OCI-LY7 (cell line): ENCODE data around the gene ZNF383. TPM values are rescaled to one million over a fixed set of nuclear protein-coding genes. Genes with fewer than 3 reads are reported as not detected.
A peak's percentile ranks its signal among the peaks of the same experiment; 100 is the strongest.

Experiments used
- BruUV-seq: library from RNA; stranded (reverse); fragments of 400-500 nt; replicated peaks from 2 replicates; lab custom pipeline; 2021; lab: Mats Ljungman, UMichigan
- CTCF ChIA-PET: fragments of 300-600 bp; sonication (Branson Sonifier 250); formaldehyde crosslinking; loops from one replicate; lab custom pipeline; 2022; ENCODE audit warnings: antibody characterized with exemption; ENCODE audit not compliant: unreplicated experiment; lab: Charles Lee
- POLR2A ChIA-PET: fragments of 300-600 bp; sonication (Branson Sonifier 250); formaldehyde crosslinking; loops from one replicate; lab custom pipeline; 2022; ENCODE audit warnings: antibody characterized with exemption; lab: Charles Lee
- DNase-seq: peaks from one replicate; pipeline ENCODE4 v3.0.0-alpha.2; 2015; ENCODE audit warnings: low spot score
- H2AFZ ChIP-seq: fragments of 200-600 bp; sonication (generic), shearing (Covaris generic); 2 replicates; pipeline ENCODE4 v1.6.1; 2014; ENCODE audit warnings: mild to moderate bottlenecking, antibody characterized with exemption, low read length, moderate library complexity
- H3K27ac ChIP-seq: fragments of 200-600 bp; sonication (generic); 2 replicates; pipeline ENCODE4 v1.5.1; 2014; ENCODE audit warnings: mixed run types, low read depth, mild to moderate bottlenecking, moderate library complexity, low read length, inconsistent platforms; ENCODE audit not compliant: poor library complexity, severe bottlenecking
- H3K36me3 ChIP-seq: fragments of 200-600 bp; sonication (generic); 2 replicates; pipeline ENCODE4 v1.6.1; 2014; ENCODE audit warnings: mild to moderate bottlenecking, antibody characterized with exemption, low read length, moderate library complexity, mixed read lengths; ENCODE audit not compliant: insufficient read depth
- H3K4me1 ChIP-seq: fragments of 200-600 bp; sonication (generic); 2 replicates; pipeline ENCODE4 v1.5.1; 2014; ENCODE audit warnings: mild to moderate bottlenecking, low read length; ENCODE audit not compliant: insufficient read depth, poor library complexity, severe bottlenecking
- H3K4me2 ChIP-seq: fragments of 200-600 bp; sonication (generic); 2 replicates; pipeline ENCODE4 v1.6.1; 2014; ENCODE audit warnings: mild to moderate bottlenecking, low read length
- H3K4me3 ChIP-seq: fragments of 200-600 bp; sonication (generic); 2 replicates; pipeline ENCODE4 v1.5.1; 2014; ENCODE audit warnings: mild to moderate bottlenecking, low read depth, low read length; ENCODE audit not compliant: poor library complexity, severe bottlenecking
- H3K79me2 ChIP-seq: fragments of 200-600 bp; sonication (generic); 2 replicates; pipeline ENCODE4 v1.6.1; 2016; ENCODE audit warnings: low read depth, mild to moderate bottlenecking, low read length, moderate library complexity, mixed read lengths; ENCODE audit not compliant: insufficient read depth
- H3K9me2 ChIP-seq: fragments of 200-600 bp; sonication (generic); 2 replicates; pipeline ENCODE4 v1.6.1; 2016; ENCODE audit warnings: mild to moderate bottlenecking, low read length, mixed read lengths; ENCODE audit not compliant: insufficient read depth
- H3K9me3 ChIP-seq: fragments of 200-600 bp; sonication (generic); 2 replicates; pipeline ENCODE4 v1.6.1; 2014; ENCODE audit warnings: mild to moderate bottlenecking, mixed run types, low read length, mixed read lengths
- H4K20me1 ChIP-seq: fragments of 200-600 bp; sonication (generic); 2 replicates; pipeline ENCODE4 v1.6.1; 2014; ENCODE audit warnings: mild to moderate bottlenecking, antibody characterized with exemption, low read length, moderate library complexity, mixed read lengths; ENCODE audit not compliant: insufficient read depth
- EZH2phosphoT487 ChIP-seq: fragments of 200-600 bp; sonication (generic); IDR thresholded peaks from 2 replicates; pipeline ENCODE4 v1.6.1; 2018; ENCODE audit warnings: low read depth, borderline replicate concordance, mild to moderate bottlenecking, mixed run types, antibody characterized with exemption, low read length, moderate library complexity, mixed read lengths
- intact Hi-C: fragments of 100-400 bp; cut with micrococcal nuclease; formaldehyde crosslinking; loops from one replicate; pipeline ENCODE4 v1.10.0; 2022; ENCODE audit not compliant: unreplicated experiment
- total RNA-seq, 2 experiments: library from RNA; depleted of rRNA in 1 of 2; stranded (reverse); fragments of >200 nt in 1 of 2; shearing (Covaris generic) in 1 of 2; gene quantifications; 2 replicates each; pipeline ENCODE4 v1.2.3, GENCODE V29; 2014 to 2022
- TF ChIP-seq, protein P1 (sequence below): fragments of 200-600 bp; sonication (generic); conservative IDR thresholded peaks from 2 replicates; pipeline ENCODE4 v1.5.1; 2014; ENCODE audit warnings: mild to moderate bottlenecking, antibody characterized with exemption, low read length, moderate library complexity, mixed read lengths

Gene ZNF383
- total RNA-seq, 2 experiments from 2014 or later, result 11.4 to 16.3 TPM

DNA sequence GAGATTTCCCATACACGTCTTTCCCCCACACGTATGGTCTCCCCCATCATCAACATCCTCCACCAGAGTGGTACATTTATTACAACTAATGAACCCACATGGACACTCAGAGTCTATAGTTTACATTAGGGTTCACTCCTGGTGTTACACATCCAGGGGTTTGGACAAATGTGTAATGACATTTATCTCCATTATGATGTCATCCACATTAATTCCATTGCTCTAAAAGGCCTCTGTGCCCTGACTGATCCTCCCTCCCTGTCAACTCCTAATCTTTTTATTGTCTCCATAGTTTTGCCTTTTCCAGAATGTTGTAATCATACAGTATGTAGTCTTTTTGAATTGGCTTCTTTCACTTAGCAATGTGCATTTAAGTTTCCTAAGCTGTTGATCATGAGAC, 8.2 kb downstream of the ZNF383 start:
- Histone ChIP-seq H3K9me2 (no peaks in the 10 kb centered on the region), H4K20me1 (no peaks in the 10 kb centered on the region), H2AFZ (no peak overlapping the region), H3K9me3 (peaks cover 42% of the 10 kb centered on the region), H3K4me3 (no peak overlapping the region), H3K4me1 (no peaks in the 10 kb centered on the region), H3K4me2 (no peak overlapping the region), H3K27ac (no peak overlapping the region), H3K36me3 (peaks cover 86% of the 10 kb centered on the region), H3K79me2 (0 out of 2 replicates have a peak, but pooled peaks cover 3% of the 10 kb centered on the region)
- DNase-seq, result no peak
- TF ChIP-seq EZH2phosphoT487, result no peak
- TF ChIP-seq, protein P1, sequence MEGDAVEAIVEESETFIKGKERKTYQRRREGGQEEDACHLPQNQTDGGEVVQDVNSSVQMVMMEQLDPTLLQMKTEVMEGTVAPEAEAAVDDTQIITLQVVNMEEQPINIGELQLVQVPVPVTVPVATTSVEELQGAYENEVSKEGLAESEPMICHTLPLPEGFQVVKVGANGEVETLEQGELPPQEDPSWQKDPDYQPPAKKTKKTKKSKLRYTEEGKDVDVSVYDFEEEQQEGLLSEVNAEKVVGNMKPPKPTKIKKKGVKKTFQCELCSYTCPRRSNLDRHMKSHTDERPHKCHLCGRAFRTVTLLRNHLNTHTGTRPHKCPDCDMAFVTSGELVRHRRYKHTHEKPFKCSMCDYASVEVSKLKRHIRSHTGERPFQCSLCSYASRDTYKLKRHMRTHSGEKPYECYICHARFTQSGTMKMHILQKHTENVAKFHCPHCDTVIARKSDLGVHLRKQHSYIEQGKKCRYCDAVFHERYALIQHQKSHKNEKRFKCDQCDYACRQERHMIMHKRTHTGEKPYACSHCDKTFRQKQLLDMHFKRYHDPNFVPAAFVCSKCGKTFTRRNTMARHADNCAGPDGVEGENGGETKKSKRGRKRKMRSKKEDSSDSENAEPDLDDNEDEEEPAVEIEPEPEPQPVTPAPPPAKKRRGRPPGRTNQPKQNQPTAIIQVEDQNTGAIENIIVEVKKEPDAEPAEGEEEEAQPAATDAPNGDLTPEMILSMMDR, result no peak
- intact Hi-C loops, result no loop called here
- POLR2A ChIA-PET, result interaction anchor here (0.8 kb wide), 1 partner anchor 93 kb away, joined by 3 read pairs; no protein-coding TSS in a partner anchor
- BruUV-seq, result no TSS peak
- CTCF ChIA-PET, result no interaction called here

- Histone ChIP-seq H3K4me3 (no peak overlapping the region), H3K4me2 (no peak overlapping the region), H3K79me2 (no peaks in the 10 kb centered on the region), H3K36me3 (peaks cover 84% of the 10 kb centered on the region), H3K9me3 (peaks cover 45% of the 10 kb centered on the region), H3K4me1 (no peaks in the 10 kb centered on the region), H4K20me1 (no peaks in the 10 kb centered on the region), H2AFZ (no peak overlapping the region), H3K9me2 (no peaks in the 10 kb centered on the region), H3K27ac (no peak overlapping the region)
- ChIA-PET POLR2A (no interaction called here), CTCF (no interaction called here)
- intact Hi-C loops, result no loop called here
- peak; percentile 53 for DNase-seq
- no TSS peak for BruUV-seq
- TF ChIP-seq, protein P1, result peak; percentile 83
- TF ChIP-seq EZH2phosphoT487, result no peak
These were observed 10.0 kb downstream of the ZNF383 start for GRCh38 chr19:37227996-37228395.

GRCh38 chr19:37243206-37243632, 25.2 kb downstream of the ZNF383 start:
- peaks cover 45% of the 10 kb centered on the region for H3K9me3 ChIP-seq
- H3K4me3 ChIP-seq, result no peak overlapping the region
- H3K36me3 ChIP-seq, result peaks cover 71% of the 10 kb centered on the region
- H3K27ac ChIP-seq, result no peak overlapping the region
- BruUV-seq, result no TSS peak
- no peaks in the 10 kb centered on the region for H3K4me1 ChIP-seq
- H3K79me2 ChIP-seq, result no peaks in the 10 kb centered on the region
- ChIA-PET CTCF (no interaction called here), POLR2A (no interaction called here)
- no peak overlapping the region for H2AFZ ChIP-seq
- H3K9me2 ChIP-seq, result no peaks in the 10 kb centered on the region
- no peaks in the 10 kb centered on the region for H4K20me1 ChIP-seq
- DNase-seq, result no peak
- intact Hi-C loops, result no loop called here
- TF ChIP-seq, protein P1, result no peak
- no peak for TF ChIP-seq EZH2phosphoT487
- no peak overlapping the region for H3K4me2 ChIP-seq
